Activated CD4-positive, alpha-beta T cell treated with anti-CD3 and anti-CD28 coated beads for 36 hours (primary cell): ENCODE measurements around the gene RABGAP1L. TPM values are rescaled to one million over a fixed set of nuclear protein-coding genes. Genes with fewer than 3 reads are reported as not detected.

Source experiments
- ATAC-seq: fragments of 200-7000 bp; cut with Tn5 transposase; one replicate; pipeline ENCODE4 v1.10.0; 2021; ENCODE audit warnings: mild to moderate bottlenecking, moderate library complexity
- CTCF ChIA-PET: fragments of 350-600 bp; sonication (Branson Sonifier 250); formaldehyde crosslinking; loops from one replicate; lab custom pipeline; 2021; ENCODE audit warnings: antibody characterized with exemption; lab: Charles Lee
- POLR2A ChIA-PET: fragments of 350-600 bp; sonication (Branson Sonifier 250); formaldehyde crosslinking; loops from one replicate; lab custom pipeline; 2021; ENCODE audit warnings: antibody characterized with exemption, inconsistent platforms; lab: Charles Lee
- DNase-seq: peaks from one replicate; pipeline ENCODE4 v3.0.0-alpha.2; 2020
- H3K27ac Mint-ChIP-seq: one replicate; pipeline ENCODE4 v1.8.0; 2021; ENCODE audit warnings: mixed read lengths
- H3K27me3 Mint-ChIP-seq: one replicate; pipeline ENCODE4 v1.8.0; 2021; ENCODE audit warnings: mixed read lengths
- H3K36me3 Mint-ChIP-seq: one replicate; pipeline ENCODE4 v1.8.0; 2021; ENCODE audit warnings: low read depth, mixed read lengths
- H3K4me1 Mint-ChIP-seq: one replicate; pipeline ENCODE4 v1.8.0; 2021; ENCODE audit warnings: mixed read lengths
- H3K4me3 Mint-ChIP-seq: one replicate; pipeline ENCODE4 v1.8.0; 2021; ENCODE audit warnings: mild to moderate bottlenecking, moderate library complexity, mixed read lengths
- H3K9me3 Mint-ChIP-seq: one replicate; pipeline ENCODE4 v1.8.0; 2021; ENCODE audit warnings: low read depth, mixed read lengths
- intact Hi-C, 2 experiments: fragments of 100-400 bp; cut with DNase I in 1 of 2; cut with micrococcal nuclease in 1 of 2; formaldehyde crosslinking; loops; one replicate each; pipeline versions ENCODE4 v1.14.2 to v1.15.1; 2022 to 2024; cut with DNase I, micrococcal nuclease
- total RNA-seq, 2 experiments: library from RNA; stranded (reverse); gene quantifications; one replicate each; pipeline ENCODE4 v1.2.3, GENCODE V29; 2021

RABGAP1L gene
- total RNA-seq, 2 experiments from 2014 or later, result 22.6 to 29.9 TPM

DNA sequence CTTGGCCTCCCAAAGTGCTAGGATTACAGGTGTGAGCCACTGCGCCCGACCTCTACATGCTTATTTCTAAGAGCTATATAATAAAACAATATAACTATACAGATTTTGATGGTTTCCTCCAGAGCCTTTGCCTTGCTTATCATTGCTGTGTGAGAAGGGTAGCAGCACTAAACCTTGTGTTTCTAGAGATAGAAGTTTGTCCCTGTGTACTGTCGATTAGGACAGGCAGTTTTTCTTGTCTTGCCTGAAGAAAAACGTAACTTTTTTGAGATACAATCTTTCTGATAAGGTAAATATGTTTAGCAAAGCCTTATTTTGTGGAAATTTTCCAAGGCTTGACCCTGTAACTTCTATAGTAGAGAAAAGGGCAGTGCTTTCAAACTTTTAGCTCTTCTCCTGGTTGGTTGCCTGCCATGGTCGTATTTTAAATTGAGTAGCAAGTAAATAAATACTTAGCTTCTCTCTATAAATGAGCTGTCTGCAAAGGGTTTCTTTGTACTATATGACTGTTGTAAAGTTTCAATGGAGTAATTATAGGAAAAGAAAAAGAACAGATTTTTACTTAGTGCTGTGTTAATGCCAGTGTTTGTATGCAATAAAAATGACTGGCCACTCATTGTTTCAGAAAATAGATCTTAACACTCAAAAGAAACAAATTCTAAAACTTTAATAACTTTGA is 754.0 kb downstream of the RABGAP1L start:
- H3K4me1 Mint-ChIP-seq, result peaks cover 54% of the 10 kb centered on the region
- H3K36me3 Mint-ChIP-seq, result no peaks in the 10 kb centered on the region
- no peaks in the 10 kb centered on the region for H3K9me3 Mint-ChIP-seq
- ChIA-PET POLR2A (interaction anchor here (0.7 kb wide), 1 partner anchor 87 kb away, joined by 3 read pairs; no protein-coding TSS in a partner anchor), CTCF (interaction anchor here (1.0 to 1.8 kb wide), 5 partner anchors 10 to 70 kb away, joined by 3 to 5 read pairs (median 3); no protein-coding TSS in a partner anchor)
- ATAC-seq, result peak; percentile 22
- no peak overlapping the region for H3K4me3 Mint-ChIP-seq
- H3K27me3 Mint-ChIP-seq, result no peaks in the 10 kb centered on the region
- intact Hi-C loops, result loop anchor here (1.0 to 5.0 kb wide), 2 partner anchors 86 to 96 kb away; partner anchors contain the start of gene CACYBP (in 1 of the 2)
- no peak overlapping the region for H3K27ac Mint-ChIP-seq
- DNase-seq, result no peak

DNA sequence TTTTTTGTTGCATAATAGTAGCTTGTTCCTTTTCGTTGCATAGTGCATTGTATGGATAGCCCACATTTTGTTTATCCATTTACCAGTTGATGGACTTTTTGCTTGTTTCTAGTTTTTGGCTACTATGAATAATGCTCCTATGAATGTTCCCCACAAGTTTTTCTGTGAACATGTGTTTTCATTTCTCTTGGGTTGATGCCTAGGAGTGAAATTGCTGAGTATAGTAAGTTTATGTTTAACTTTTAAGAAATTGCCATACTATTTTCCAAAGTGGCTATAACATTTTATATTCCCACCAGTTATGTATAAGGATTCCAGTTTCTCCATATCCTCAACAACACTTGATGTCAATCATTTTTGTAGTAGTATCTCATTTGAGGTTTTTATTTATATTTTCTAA is 755.7 kb downstream of the RABGAP1L start:
- Mint-ChIP-seq H3K36me3 (no peaks in the 10 kb centered on the region), H3K27me3 (no peaks in the 10 kb centered on the region), H3K27ac (no peak overlapping the region), H3K4me3 (no peak overlapping the region), H3K9me3 (peaks cover 1% of the 10 kb centered on the region), H3K4me1 (peaks cover 46% of the 10 kb centered on the region)
- DNase-seq (no peak), ATAC-seq (no peak)
- ChIA-PET CTCF (no interaction called here), POLR2A (no interaction called here)
- intact Hi-C loops, result loop anchor here in 1 of 2 experiments (5.0 kb wide), 1 partner anchor 98 kb away; no protein-coding TSS in a partner anchor

DNA sequence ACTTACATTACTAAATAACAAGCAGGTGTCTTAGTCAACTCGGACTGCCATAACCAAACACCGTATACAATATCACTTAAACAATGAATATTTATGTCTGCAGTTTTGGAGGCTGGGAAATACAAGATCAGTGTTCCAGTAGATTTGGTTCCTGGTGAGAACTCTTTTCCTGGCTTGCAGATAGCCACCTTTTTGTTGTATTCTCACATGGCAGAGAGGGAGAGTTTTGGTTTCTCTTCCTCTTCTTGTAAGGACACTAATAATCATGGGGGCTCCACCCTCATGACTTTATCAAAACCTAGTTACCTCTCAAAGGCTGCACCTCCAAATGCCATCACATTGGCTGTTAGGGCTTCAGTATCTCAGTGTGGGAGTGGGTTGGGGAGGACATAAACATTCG is 757.5 kb downstream of the RABGAP1L start:
- DNase-seq (no peak), ATAC-seq (no peak)
- Mint-ChIP-seq H3K4me1 (peaks cover 36% of the 10 kb centered on the region), H3K36me3 (no peaks in the 10 kb centered on the region), H3K27ac (peak overlapping the region; percentile 29), H3K4me3 (no peak overlapping the region), H3K27me3 (no peaks in the 10 kb centered on the region), H3K9me3 (peaks cover 3% of the 10 kb centered on the region)
- intact Hi-C loops, result no loop called here
- CTCF ChIA-PET, result interaction anchor here (1.5 kb wide), 1 partner anchor 15 kb away, joined by 6 read pairs; no protein-coding TSS in a partner anchor
- POLR2A ChIA-PET, result no interaction called here

DNA sequence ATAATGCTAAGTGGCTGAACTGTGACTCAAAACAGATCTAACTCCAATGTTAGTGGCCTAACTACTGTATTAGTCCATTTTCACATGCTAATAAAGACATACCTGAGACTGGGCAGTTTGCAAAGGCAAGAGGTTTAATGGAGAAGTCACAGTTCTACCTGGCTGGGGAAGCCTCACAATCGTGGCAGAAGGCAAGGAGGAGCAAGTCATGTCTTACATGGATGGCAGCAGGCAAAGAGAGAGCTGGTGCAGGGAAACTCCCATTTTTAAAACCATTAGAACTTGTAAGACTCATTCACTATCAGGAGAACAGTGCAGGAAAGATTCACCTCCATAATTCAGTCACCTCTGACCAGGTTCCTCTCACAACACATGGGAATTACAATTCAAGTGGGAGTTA is 760.8 kb downstream of the RABGAP1L start:
- ATAC-seq, result no peak
- no peak overlapping the region for H3K27ac Mint-ChIP-seq
- peaks cover 9% of the 10 kb centered on the region for H3K9me3 Mint-ChIP-seq
- H3K4me3 Mint-ChIP-seq, result no peak overlapping the region
- ChIA-PET CTCF (no interaction called here), POLR2A (no interaction called here)
- H3K36me3 Mint-ChIP-seq, result peaks cover 2% of the 10 kb centered on the region
- intact Hi-C loops, result no loop called here
- H3K27me3 Mint-ChIP-seq, result no peaks in the 10 kb centered on the region
- no peak for DNase-seq
- peaks cover 12% of the 10 kb centered on the region for H3K4me1 Mint-ChIP-seq

DNA sequence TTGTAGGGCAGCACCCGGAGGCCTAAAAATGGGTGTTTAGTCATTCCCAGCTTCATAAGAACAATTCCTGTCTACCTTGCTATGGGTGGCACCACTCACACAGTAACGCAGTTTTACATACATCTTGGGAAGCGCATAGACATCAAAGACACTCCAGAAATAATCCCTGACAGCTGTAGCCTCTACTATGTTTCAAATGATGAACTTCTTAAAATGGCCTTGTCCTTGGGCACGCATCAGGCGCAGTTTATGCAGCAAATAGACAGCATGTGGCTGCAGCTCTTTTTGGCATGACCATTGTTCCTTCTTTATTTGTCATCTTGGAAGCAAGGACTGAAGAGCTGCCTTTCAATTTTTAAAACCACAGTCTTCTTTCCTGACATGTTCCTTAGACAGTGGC is 762.8 kb downstream of the RABGAP1L start:
- no peak for DNase-seq
- no peak for ATAC-seq
- intact Hi-C loops, result no loop called here
- POLR2A ChIA-PET, result no interaction called here
- H3K36me3 Mint-ChIP-seq, result peaks cover 2% of the 10 kb centered on the region
- H3K9me3 Mint-ChIP-seq, result peaks cover 14% of the 10 kb centered on the region
- no peak overlapping the region for H3K4me3 Mint-ChIP-seq
- no peaks in the 10 kb centered on the region for H3K27me3 Mint-ChIP-seq
- CTCF ChIA-PET, result interaction anchor here (0.7 to 2.2 kb wide), 5 partner anchors 10 to 282 kb away, joined by 3 to 5 read pairs (median 3); no protein-coding TSS in a partner anchor
- H3K4me1 Mint-ChIP-seq, result no peaks in the 10 kb centered on the region
- H3K27ac Mint-ChIP-seq, result no peak overlapping the region

DNA sequence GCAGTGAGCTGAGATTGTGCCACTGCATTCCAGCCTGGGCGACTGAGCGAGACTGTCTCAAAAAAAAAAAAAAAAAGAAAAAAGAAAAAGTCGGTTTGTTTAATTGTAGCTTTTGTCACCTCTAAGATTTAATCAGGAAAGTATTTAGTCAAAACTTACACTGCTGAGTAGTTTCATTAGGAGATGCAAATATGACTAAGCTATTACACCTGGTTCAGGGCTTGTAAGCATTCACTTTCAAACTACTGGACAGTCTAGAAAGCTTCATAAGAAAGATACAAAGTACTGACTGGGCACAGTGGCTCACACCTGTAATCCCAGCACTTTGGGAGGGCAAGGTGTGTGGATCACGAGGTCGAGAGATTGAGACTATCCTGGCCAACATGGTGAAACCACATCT is 764.5 kb downstream of the RABGAP1L start:
- ATAC-seq (peak; percentile 51), DNase-seq (no peak)
- no peak overlapping the region for H3K27ac Mint-ChIP-seq
- peaks cover 14% of the 10 kb centered on the region for H3K9me3 Mint-ChIP-seq
- no peaks in the 10 kb centered on the region for H3K4me1 Mint-ChIP-seq
- H3K36me3 Mint-ChIP-seq, result peaks cover 2% of the 10 kb centered on the region
- POLR2A ChIA-PET, result no interaction called here
- CTCF ChIA-PET, result interaction anchor here (2.2 kb wide), 1 partner anchor 11 kb away, joined by 5 read pairs; no protein-coding TSS in a partner anchor
- H3K4me3 Mint-ChIP-seq, result no peak overlapping the region
- intact Hi-C loops, result no loop called here
- H3K27me3 Mint-ChIP-seq, result no peaks in the 10 kb centered on the region

DNA sequence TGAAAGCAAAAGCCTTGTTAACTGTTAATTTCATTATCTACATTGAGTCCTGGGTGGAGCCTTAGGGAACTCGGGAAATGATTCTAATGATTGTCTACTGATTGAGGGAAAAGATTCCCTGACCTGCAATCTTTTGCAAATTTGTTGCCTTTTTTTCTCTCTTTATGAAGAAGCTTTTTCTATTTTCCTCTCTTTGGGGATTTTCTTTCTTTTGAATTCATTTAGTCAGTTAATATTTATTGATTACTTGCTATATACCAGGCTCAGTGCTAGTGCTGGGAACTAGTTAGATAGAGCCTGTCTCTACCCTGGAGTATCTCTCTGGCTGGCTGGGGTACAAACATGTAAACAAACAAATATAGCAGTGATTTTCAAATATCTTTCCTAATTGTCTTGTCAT is 769.2 kb downstream of the RABGAP1L start:
- H3K4me3 Mint-ChIP-seq, result no peak overlapping the region
- ChIA-PET POLR2A (no interaction called here), CTCF (no interaction called here)
- no peak overlapping the region for H3K27ac Mint-ChIP-seq
- H3K9me3 Mint-ChIP-seq, result peaks cover 11% of the 10 kb centered on the region
- H3K27me3 Mint-ChIP-seq, result no peaks in the 10 kb centered on the region
- intact Hi-C loops, result no loop called here
- H3K4me1 Mint-ChIP-seq, result peaks cover 2% of the 10 kb centered on the region
- ATAC-seq (no peak), DNase-seq (no peak)
- H3K36me3 Mint-ChIP-seq, result peaks cover 2% of the 10 kb centered on the region

DNA sequence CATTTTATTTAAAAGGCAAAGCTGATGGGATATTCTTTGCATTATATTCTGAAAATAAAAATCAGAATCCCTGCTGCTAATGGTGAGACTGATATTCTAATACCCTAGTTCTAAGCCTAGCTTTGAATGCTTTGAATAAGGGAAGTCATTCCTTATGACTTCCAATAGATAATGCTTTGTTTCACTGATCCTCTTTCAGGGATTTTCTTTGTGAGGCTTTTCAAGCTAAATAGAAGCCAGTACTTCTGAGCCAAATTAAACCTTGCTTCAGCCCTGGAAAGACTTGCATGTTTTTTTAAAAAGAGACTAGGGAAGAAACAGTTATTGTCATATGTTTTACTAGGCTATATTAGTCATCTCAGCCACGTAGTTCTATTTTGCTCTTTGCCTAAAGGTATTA is 771.9 kb downstream of the RABGAP1L start:
- H3K4me3 Mint-ChIP-seq, result no peak overlapping the region
- CTCF ChIA-PET, result no interaction called here

DNA sequence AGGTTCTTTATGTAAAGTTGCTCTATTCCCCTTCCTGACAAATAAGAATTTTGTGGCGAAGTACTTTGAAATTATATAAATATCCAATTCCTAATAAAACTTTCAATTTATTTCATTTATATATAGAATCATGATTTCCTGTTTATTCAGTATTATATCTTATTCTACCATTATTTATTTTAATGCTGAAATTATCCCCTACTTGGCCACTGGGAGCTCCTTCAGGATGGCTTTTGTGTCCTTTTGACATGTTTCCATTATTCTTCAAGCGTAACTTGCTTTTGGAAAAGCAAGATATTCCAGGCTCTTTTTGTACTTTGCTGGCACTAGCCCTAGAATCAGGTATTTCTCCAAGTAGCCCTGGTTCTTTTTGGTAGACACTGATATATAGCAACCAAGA is 773.3 kb downstream of the RABGAP1L start:
- intact Hi-C loops, result no loop called here
- H3K27ac Mint-ChIP-seq, result no peak overlapping the region
- H3K4me3 Mint-ChIP-seq, result no peak overlapping the region
- peaks cover 2% of the 10 kb centered on the region for H3K4me1 Mint-ChIP-seq
- no peaks in the 10 kb centered on the region for H3K9me3 Mint-ChIP-seq
- ChIA-PET POLR2A (no interaction called here), CTCF (interaction anchor here (0.8 to 1.2 kb wide), 3 partner anchors 13 to 31 kb away, joined by 3 to 6 read pairs (median 3); no protein-coding TSS in a partner anchor)
- no peaks in the 10 kb centered on the region for H3K36me3 Mint-ChIP-seq
- no peaks in the 10 kb centered on the region for H3K27me3 Mint-ChIP-seq
- no peak for ATAC-seq
- DNase-seq, result no peak

More for the DNA sequence above, 771.9 kb downstream of the RABGAP1L start:
- ATAC-seq, result no peak
- POLR2A ChIA-PET, result no interaction called here
- H3K27ac Mint-ChIP-seq, result no peak overlapping the region
- no peak for DNase-seq
- H3K27me3 Mint-ChIP-seq, result no peaks in the 10 kb centered on the region
- intact Hi-C loops, result no loop called here
- H3K36me3 Mint-ChIP-seq, result no peaks in the 10 kb centered on the region
- no peaks in the 10 kb centered on the region for H3K9me3 Mint-ChIP-seq
- peaks cover 2% of the 10 kb centered on the region for H3K4me1 Mint-ChIP-seq

DNA sequence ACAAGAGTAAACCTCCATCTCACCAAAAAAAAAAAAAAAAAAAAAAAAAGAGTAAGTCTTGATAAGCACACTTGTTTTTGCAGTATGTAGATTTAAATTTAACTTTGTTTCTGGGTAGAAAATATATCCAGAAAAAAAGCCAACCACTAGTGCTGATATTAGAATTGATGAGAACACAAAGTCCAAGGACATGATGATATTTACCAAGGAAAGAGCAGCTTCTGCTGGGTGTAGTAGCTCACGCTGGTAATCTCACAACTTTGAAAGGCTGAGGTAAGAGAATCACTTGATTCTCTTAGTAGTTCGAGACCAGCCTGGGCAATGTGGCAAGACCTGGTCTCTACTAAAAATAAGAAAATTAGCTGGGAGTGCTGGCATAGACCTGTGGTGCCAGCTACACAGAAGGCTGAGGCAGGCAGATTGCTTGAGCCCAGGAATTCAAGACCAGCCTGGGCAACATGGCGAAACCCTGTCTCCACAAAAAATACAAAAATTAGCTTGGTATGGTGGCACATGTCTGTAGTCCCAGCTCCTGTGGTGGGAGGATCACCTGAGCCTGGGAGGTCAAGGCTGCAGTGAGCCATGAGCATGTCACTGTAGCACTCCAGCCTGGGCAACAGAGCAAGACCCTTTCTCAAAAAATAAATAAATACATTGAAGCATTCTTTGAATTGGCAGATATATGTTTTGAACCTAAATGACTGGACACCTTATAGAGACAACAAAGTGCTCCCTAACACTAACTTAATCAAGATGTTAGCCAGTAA is 776.8 kb downstream of the RABGAP1L start:
- DNase-seq (no peak), ATAC-seq (no peak)
- no peak overlapping the region for H3K27ac Mint-ChIP-seq
- no peaks in the 10 kb centered on the region for H3K9me3 Mint-ChIP-seq
- CTCF ChIA-PET, result interaction anchor here (0.6 kb wide), 1 partner anchor 42 kb away, joined by 5 read pairs; no protein-coding TSS in a partner anchor
- no peaks in the 10 kb centered on the region for H3K27me3 Mint-ChIP-seq
- POLR2A ChIA-PET, result no interaction called here
- H3K36me3 Mint-ChIP-seq, result no peaks in the 10 kb centered on the region
- H3K4me1 Mint-ChIP-seq, result peaks cover 13% of the 10 kb centered on the region
- no peak overlapping the region for H3K4me3 Mint-ChIP-seq
- intact Hi-C loops, result no loop called here

DNA sequence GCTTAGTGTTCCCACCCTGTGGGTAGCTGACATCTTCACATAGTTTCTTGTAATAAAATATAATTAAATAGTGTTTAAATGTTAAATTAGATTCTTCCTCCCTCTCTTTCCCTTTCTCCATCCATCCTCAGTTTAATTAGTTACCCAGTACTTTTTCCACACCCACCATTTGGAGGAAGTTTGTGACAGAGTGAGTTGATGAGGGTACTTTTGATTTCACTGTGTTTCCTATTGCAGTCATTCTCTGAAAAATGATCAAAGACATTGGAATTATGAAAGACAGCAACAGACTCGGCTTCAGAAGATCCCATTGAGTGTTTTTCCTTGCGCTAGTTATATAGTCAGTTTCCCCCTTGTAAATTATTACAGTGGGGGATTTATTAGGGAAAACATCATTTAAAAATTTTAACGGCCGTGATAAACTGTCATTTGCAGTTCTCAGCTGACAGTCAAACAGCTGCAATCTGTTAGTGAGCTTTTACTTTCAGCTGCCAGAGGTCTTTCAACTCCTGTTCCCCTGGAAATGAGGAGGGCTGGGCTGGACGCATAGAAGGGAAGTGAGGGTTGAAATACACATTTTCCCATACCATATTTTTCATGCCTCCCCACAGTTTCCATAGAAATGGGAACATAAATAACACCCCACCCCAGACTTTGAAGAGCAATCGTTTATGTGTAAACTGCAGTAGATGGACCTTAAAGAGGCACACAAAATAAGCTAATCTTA is 779.1 kb downstream of the RABGAP1L start:
- Mint-ChIP-seq H3K27me3 (no peaks in the 10 kb centered on the region), H3K4me3 (peak overlapping the region; percentile 9)

More for the DNA sequence above, 779.1 kb downstream of the RABGAP1L start:
- H3K36me3 Mint-ChIP-seq, result no peaks in the 10 kb centered on the region
- intact Hi-C loops, result loop anchor here in 1 of 2 experiments (1.0 kb wide), 1 partner anchor 30 kb away; no protein-coding TSS in a partner anchor
- no peaks in the 10 kb centered on the region for H3K9me3 Mint-ChIP-seq
- no peak for DNase-seq
- ATAC-seq, result peak; percentile 69
- ChIA-PET POLR2A (no interaction called here), CTCF (interaction anchor here (0.5 to 0.7 kb wide), 3 partner anchors 44 to 211 kb away, joined by 3 to 5 read pairs (median 3); no protein-coding TSS in a partner anchor)
- peaks cover 11% of the 10 kb centered on the region for H3K4me1 Mint-ChIP-seq
- H3K27ac Mint-ChIP-seq, result peak overlapping the region; percentile 43
